ENCODE measurements around the gene TTLL5.
A peak's percentile ranks its signal among the peaks of the same experiment; 100 is the strongest.

TTLL5 gene

GRCh38 chr14:75697918-75698317 is 36.9 kb downstream of the TTLL5 start:
- no peak for DNase-seq (ENCODE audit: low spot score)

- no peak for DNase-seq (ENCODE audit: low spot score)
These were observed 38.3 kb downstream of the TTLL5 start for GRCh38 chr14:75699331-75699730.

- DNase-seq (ENCODE audit: low spot score), result no peak
These were observed 39.2 kb downstream of the TTLL5 start for GRCh38 chr14:75700295-75700694.

GRCh38 chr14:75702122-75702521 is 41.1 kb downstream of the TTLL5 start:
- no peak for DNase-seq (ENCODE audit: low spot score)

- DNase-seq (ENCODE audit: low spot score), result no peak
These were observed 41.7 kb downstream of the TTLL5 start for GRCh38 chr14:75702616-75703261.

- no peak for DNase-seq (ENCODE audit: low spot score)
These were observed 42.4 kb downstream of the TTLL5 start for GRCh38 chr14:75703467-75703866.

GRCh38 chr14:75705014-75705413 is 44.0 kb downstream of the TTLL5 start:
- no peak for DNase-seq (ENCODE audit: low spot score)

- peak; percentile 62 for DNase-seq (ENCODE audit: low spot score)
These were observed 48.3 kb downstream of the TTLL5 start for GRCh38 chr14:75709207-75709812.

- no peak for DNase-seq (ENCODE audit: low spot score)
These were observed 50.2 kb downstream of the TTLL5 start for GRCh38 chr14:75711105-75711795.

GRCh38 chr14:75711796-75712211 is 50.8 kb downstream of the TTLL5 start:
- DNase-seq (ENCODE audit: low spot score), result no peak

- no peak for DNase-seq (ENCODE audit: low spot score)
These were observed 53.9 kb downstream of the TTLL5 start for GRCh38 chr14:75714991-75715390.

GRCh38 chr14:75715926-75716780 is 55.1 kb downstream of the TTLL5 start:
- DNase-seq (ENCODE audit: low spot score), result no peak

- no peak for DNase-seq (ENCODE audit: low spot score)
These were observed 56.7 kb downstream of the TTLL5 start for GRCh38 chr14:75717729-75718128.

GRCh38 chr14:75718199-75718598 is 57.2 kb downstream of the TTLL5 start:
- no peak for DNase-seq (ENCODE audit: low spot score)

- no peak for DNase-seq (ENCODE audit: low spot score)
These were observed 59.1 kb downstream of the TTLL5 start for GRCh38 chr14:75720116-75720515.

GRCh38 chr14:75720842-75721498 is 59.9 kb downstream of the TTLL5 start:
- no peak for DNase-seq (ENCODE audit: low spot score)

GRCh38 chr14:75723716-75724115 is 62.7 kb downstream of the TTLL5 start:
- DNase-seq (ENCODE audit: low spot score), result no peak

- no peak for DNase-seq (ENCODE audit: low spot score)
These were observed 63.6 kb downstream of the TTLL5 start for GRCh38 chr14:75724414-75725204.

GRCh38 chr14:75725481-75725880 is 64.4 kb downstream of the TTLL5 start:
- no peak for DNase-seq (ENCODE audit: low spot score)

- no peak for DNase-seq (ENCODE audit: low spot score)
These were observed 65.3 kb downstream of the TTLL5 start for GRCh38 chr14:75726321-75726720.

GRCh38 chr14:75727124-75727523 is 66.1 kb downstream of the TTLL5 start:
- DNase-seq (ENCODE audit: low spot score), result no peak

Data from CD4-positive, alpha-beta T cell treated with Interleukin-2 at 100 ng/mL for 4 hours (primary cell).